Activated T-cell treated with anti-CD3 and anti-CD28 coated beads for 48 hours (primary cell): ENCODE measurements around the gene COL6A2.
"Not testable (repeated sequence)": the region's sequence is repeated elsewhere in the genome, so short reads cannot be mapped to it uniquely, and the experiment has no call there.

Source experiments
- DNase-seq: peaks from one replicate; pipeline ENCODE4 v3.0.0-alpha.2; 2020; ENCODE audit warnings: low read depth

Gene COL6A2

GRCh38 chr21:46079352-46080170 lies 18.4 kb upstream of the COL6A2 start:
- no peak for DNase-seq

- DNase-seq = no peak
Observed at GRCh38 chr21:46080171-46081021, 17.5 kb upstream of the COL6A2 start.

GRCh38 chr21:46081022-46081861 lies 16.7 kb upstream of the COL6A2 start:
- no peak for DNase-seq

GRCh38 chr21:46081862-46082712 lies 15.8 kb upstream of the COL6A2 start:
- DNase-seq = no peak

GRCh38 chr21:46082713-46082962 lies 15.3 kb upstream of the COL6A2 start:
- DNase-seq = no peak

GRCh38 chr21:46082963-46083790 lies 14.7 kb upstream of the COL6A2 start:
- DNase-seq = no peak

GRCh38 chr21:46083791-46084561 lies 13.9 kb upstream of the COL6A2 start:
- no peak for DNase-seq

GRCh38 chr21:46084709-46085108 lies 13.2 kb upstream of the COL6A2 start:
- no peak for DNase-seq

- DNase-seq = not testable (repeated sequence)
Observed at GRCh38 chr21:46085259-46085658, 12.7 kb upstream of the COL6A2 start.

GRCh38 chr21:46087641-46088040 lies 10.3 kb upstream of the COL6A2 start:
- DNase-seq = no peak

- DNase-seq = no peak
Observed at GRCh38 chr21:46088189-46088588, 9.7 kb upstream of the COL6A2 start.

- DNase-seq = no peak
Observed at GRCh38 chr21:46089285-46089684, 8.6 kb upstream of the COL6A2 start.

GRCh38 chr21:46091118-46091517 lies 6.8 kb upstream of the COL6A2 start:
- no peak for DNase-seq

- no peak for DNase-seq
Observed at GRCh38 chr21:46091631-46092025, 6.3 kb upstream of the COL6A2 start.

- DNase-seq = no peak
Observed at GRCh38 chr21:46092026-46092764, 5.7 kb upstream of the COL6A2 start.

- no peak for DNase-seq
Observed at GRCh38 chr21:46092811-46093667, 4.9 kb upstream of the COL6A2 start.

GRCh38 chr21:46093668-46094400 lies 4.1 kb upstream of the COL6A2 start:
- no peak for DNase-seq
